Measurements from ENCODE around the gene RASL11B.

- TF ChIP-seq POLR2A (IDR thresholded peaks at IDR 0.05; ENCODE audit: low read length) = no peak
- no peak for TF ChIP-seq GATA1 (IDR thresholded peaks at IDR 0.05; ENCODE audit: low read depth, low read length)
Observed at GRCh38 chr4:52846502-52846901, 15.6 kb upstream of the RASL11B start.
